IPS-NIHi11 (cell line): ENCODE data around the gene THEM4.
"Not testable (repeated sequence)": the region's sequence is repeated elsewhere in the genome, so short reads cannot be mapped to it uniquely, and the experiment has no call there.

Source experiments
- DNase-seq: peaks from one replicate; pipeline ENCODE4 v3.0.0; 2012; ENCODE audit warnings: mixed read lengths, low spot score

THEM4 gene

GRCh38 chr1:151893176-151893924 lies 16.0 kb downstream of the THEM4 start:
- no peak for DNase-seq

GRCh38 chr1:151892190-151892589 lies 17.1 kb downstream of the THEM4 start:
- no peak for DNase-seq

DNA sequence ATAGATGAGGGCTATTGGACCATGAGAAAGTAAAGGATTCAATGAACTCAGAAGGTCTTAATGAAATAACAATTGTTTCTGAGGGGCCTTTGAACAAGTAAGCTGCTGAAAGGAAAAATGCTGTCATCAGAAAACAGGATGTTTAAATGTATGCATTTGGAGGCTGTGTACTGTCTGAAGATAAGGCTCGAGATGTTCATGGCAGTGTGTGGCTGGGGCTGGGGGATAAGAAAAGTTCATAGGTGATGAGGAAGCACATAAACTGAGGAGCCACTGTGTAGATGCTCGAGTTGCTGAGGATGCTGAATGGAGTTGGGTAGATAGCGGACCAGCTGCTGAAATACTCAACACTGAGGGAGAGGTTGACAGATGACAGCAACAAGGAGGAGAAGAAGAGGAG lies 17.8 kb downstream of the THEM4 start:
- DNase-seq, result no peak

GRCh38 chr1:151888972-151889570 lies 20.2 kb downstream of the THEM4 start:
- DNase-seq, result no peak

DNA sequence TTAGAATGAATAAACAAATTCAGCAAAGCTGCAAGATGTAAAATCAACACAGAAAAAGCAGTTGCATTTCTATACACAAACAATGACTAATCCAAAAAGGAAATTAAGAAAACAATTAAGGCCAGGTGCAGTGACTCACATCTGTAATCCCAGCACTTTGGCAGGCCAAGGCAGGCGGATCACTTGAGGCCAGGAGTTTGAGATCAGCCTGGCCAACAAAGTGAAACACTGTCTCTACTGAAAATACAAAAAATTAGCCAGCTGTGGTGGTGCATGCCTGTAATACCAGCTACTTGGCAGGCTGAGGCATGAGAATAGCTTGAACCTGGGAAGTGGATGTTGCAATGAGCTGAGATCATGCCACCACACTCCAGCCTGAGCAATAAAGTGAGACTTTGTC lies 22.3 kb downstream of the THEM4 start:
- DNase-seq, result no peak

GRCh38 chr1:151885479-151885878 lies 23.8 kb downstream of the THEM4 start:
- DNase-seq, result no peak

GRCh38 chr1:151884879-151885278 lies 24.4 kb downstream of the THEM4 start:
- not testable (repeated sequence) for DNase-seq

DNA sequence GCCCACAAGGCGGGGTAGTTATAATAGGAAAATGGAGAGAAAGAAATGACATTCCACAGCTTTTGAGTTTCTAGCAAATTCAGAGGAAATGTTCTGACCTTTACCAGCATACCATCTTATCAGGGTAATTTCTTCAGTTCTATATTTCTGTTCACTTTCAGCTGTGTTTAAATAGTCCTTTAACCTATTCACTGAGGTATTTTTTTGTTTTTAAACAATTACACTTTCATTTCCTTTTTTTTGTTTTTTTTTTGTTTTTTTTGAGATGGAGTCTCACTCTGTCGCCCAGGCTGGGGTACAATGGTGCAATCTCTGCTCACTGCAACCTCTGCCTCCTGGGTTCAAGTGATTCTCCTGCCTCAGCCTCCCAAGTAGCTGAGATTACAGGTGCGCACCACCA lies 24.9 kb downstream of the THEM4 start:
- not testable (repeated sequence) for DNase-seq

DNA sequence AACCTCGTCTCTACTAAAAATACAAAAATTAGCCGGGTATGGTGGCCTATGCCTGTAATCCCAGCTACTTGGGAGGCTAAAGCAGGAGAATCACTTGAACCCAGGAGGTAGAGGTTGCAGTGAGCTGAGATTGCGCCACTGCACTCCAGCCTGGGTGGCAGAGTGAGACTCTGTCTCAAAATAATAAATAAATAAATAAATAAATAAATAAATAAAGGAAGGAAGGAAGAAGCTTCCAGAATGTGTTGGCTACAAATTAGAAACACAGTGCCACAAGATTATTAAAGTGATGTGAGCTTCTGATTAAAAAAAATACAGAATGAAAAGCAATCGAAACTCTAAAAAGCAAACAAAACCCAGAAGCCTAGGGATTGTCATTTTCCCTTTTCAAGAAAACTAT lies 25.4 kb downstream of the THEM4 start:
- not testable (repeated sequence) for DNase-seq

- not testable (repeated sequence) for DNase-seq
These were observed 26.4 kb downstream of the THEM4 start for GRCh38 chr1:151882918-151883317.

DNA sequence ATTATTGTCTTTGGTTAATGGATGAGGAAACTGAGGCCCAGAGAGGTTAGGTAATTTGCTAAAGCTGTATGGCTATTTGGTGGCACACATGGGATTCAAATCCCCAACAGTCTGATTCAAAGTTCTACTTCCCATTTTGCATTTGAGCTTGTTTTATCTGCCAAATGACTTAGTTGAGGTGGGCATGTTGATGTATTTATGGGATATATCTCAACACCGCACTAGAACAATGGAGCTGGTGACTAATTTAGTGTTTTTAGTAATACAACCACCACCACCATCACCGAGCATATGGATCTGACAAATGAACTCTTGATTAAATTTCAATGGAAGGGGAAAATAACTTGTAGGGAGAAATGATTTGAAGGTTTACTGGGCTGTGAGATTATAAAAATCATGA lies 26.8 kb downstream of the THEM4 start:
- no peak for DNase-seq

DNA sequence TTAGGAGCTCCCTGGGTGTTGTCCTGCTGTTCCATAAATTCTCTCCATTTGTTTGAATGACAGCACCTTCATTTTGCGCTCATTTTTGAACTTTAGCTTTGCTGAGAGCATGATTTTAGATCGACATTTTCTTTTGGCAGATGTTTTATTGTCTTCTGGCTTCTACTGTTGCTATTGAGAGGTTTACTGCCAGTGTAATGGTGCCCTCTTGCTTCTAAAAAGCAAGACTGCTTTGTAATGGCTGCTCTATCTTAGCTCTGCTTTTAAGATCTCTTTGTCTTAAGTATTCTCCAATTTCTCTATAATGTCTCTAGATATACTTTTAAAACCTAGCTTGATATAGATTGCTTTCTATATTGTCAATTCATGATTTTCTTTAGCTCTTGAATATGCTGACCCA lies 27.8 kb downstream of the THEM4 start:
- no peak for DNase-seq

DNA sequence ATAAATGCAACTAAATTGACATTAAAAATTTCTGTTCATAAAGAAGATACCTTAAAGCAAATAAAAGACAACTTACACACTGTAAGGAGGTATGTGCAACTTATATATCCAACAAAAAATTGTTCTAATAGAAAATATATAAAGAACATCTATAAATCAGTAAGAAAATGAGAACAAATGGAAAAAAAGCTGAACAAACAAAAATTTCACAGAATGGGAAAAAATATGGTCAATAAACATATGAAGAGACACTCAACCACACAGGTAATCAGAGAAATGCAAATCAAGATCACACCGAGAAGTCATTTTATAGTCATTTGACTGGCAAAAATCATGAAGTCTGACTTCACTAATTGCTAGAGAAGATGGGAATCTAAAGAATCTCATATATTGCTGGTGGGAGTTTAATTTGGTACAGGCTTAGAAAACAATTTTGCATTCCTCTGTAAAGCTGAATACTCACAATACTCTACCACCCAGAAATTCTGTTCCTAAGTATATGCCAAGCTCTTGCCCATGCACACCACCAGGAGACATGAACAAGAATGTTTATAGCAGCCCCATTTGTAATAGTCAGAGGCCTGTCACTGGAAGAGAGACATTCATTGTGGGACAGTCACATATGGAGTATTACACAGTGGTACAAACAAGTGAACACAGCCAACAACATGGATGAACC lies 33.8 kb downstream of the THEM4 start:
- no peak for DNase-seq

- DNase-seq, result not testable (repeated sequence)
These were observed 36.5 kb downstream of the THEM4 start for GRCh38 chr1:151872776-151873175.

GRCh38 chr1:151871284-151872030 lies 37.9 kb downstream of the THEM4 start:
- DNase-seq, result no peak

GRCh38 chr1:151868486-151868885 lies 40.8 kb downstream of the THEM4 start:
- no peak for DNase-seq

DNA sequence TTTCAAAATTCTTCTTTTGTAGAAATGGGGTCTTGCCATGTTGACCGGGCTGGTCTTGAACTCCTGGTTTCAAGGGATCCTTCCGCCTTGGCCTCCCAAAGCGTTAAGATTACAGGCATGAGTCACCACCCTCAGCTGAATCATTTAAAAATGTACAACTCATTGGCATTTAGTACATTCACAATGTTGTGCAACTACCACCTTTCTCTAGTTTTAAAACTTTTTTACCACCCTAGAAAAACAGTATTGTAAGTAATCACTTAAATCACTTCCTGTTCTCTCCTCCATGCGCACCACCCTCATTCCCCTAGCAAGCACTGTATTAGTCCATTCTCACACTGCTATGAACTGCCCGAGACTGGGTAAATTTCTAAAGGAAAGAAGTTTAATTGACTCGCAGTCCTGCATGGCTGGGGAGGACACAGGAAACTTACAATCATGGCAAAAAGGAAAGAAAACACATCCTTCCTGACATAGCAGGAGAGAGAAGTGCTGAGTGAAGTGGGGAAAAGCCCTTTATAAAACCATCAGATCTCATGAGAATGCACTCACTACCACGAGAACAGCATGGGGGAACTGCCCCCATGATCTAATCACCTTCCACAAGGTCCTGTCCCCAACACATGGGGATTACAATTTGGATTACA lies 41.4 kb downstream of the THEM4 start:
- DNase-seq, result no peak

DNA sequence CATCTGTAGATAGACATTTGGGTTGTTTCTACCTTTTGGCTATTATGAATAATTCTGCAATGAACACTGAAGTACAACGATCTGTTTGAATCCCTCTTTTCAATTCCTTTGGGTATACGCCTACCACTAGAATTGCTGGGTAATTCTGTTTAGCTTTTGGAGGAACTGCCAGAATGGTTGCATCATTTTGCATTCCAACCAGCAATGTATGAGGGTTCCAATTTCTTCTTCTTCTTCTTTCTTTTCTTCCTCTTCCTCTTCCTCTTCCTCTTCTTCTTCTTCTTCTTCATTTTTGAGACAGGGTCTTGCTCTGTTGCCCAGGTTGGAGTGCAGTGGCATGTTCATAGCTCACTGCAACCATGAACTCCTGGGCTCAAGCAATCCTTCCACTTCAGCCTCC lies 42.0 kb downstream of the THEM4 start:
- DNase-seq, result no peak

DNA sequence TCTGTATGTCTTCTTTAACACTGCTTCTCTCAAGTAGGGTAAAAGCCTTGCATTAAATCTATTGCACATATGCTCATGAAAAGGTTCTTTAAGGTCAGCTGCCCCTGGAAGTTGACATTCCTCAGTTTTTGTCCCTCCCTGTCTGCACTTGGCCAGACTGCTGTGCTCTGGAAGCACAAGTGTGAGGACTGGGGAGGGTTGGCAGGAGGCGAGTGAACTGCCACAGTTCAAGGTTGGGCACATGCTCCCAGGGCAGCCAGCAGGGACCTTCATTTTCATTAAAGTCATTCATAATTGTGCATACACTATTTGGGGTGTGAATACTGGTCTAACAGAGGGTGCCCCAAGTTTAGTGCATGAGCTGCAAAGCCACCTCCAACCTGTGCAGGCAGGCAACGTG lies 44.9 kb downstream of the THEM4 start:
- DNase-seq, result no peak

- DNase-seq, result no peak
These were observed 46.7 kb downstream of the THEM4 start for GRCh38 chr1:151862604-151863003.

GRCh38 chr1:151860504-151861187 lies 48.7 kb downstream of the THEM4 start:
- peak; percentile 59 for DNase-seq
